NCI-H524 treated with DMSO at 0.1 percent for 48 hours (cell line): ENCODE results near the gene SIPA1L3.

ENCODE experiments used
- DNase-seq: peaks from one replicate; lab custom pipeline; 2025; lab: John Stamatoyannopoulos, UW

The SIPA1L3 gene

GRCh38 chr19:38193445-38193844 is 286.4 kb downstream of the SIPA1L3 start:
- no peak for DNase-seq

GRCh38 chr19:38194061-38194701 is 287.2 kb downstream of the SIPA1L3 start:
- peak; percentile 99 for DNase-seq

GRCh38 chr19:38195237-38195636 is 288.2 kb downstream of the SIPA1L3 start:
- DNase-seq, result no peak

- no peak for DNase-seq
These were observed 289.3 kb downstream of the SIPA1L3 start for GRCh38 chr19:38196245-38196837.

- no peak for DNase-seq
These were observed 290.1 kb downstream of the SIPA1L3 start for GRCh38 chr19:38196948-38197656.

GRCh38 chr19:38197937-38198704 is 291.1 kb downstream of the SIPA1L3 start:
- DNase-seq, result no peak

GRCh38 chr19:38199340-38199739 is 292.3 kb downstream of the SIPA1L3 start:
- no peak for DNase-seq

- DNase-seq, result no peak
These were observed 294.7 kb downstream of the SIPA1L3 start for GRCh38 chr19:38201731-38202130.

- DNase-seq, result no peak
These were observed 295.5 kb downstream of the SIPA1L3 start for GRCh38 chr19:38202504-38202903.

- DNase-seq, result no peak
These were observed 296.2 kb downstream of the SIPA1L3 start for GRCh38 chr19:38203197-38203596.

GRCh38 chr19:38204096-38204495 is 297.1 kb downstream of the SIPA1L3 start:
- no peak for DNase-seq

GRCh38 chr19:38204728-38205127 is 297.7 kb downstream of the SIPA1L3 start:
- DNase-seq, result no peak

GRCh38 chr19:38206006-38206745 is 299.2 kb downstream of the SIPA1L3 start:
- no peak for DNase-seq

- DNase-seq, result no peak
These were observed 299.9 kb downstream of the SIPA1L3 start for GRCh38 chr19:38206928-38207327.

- no peak for DNase-seq
These were observed 300.5 kb downstream of the SIPA1L3 start for GRCh38 chr19:38207543-38207942.

- DNase-seq, result no peak
These were observed 301.6 kb downstream of the SIPA1L3 start for GRCh38 chr19:38208571-38208970.

- no peak for DNase-seq
These were observed 302.1 kb downstream of the SIPA1L3 start for GRCh38 chr19:38209152-38209551.

- DNase-seq, result no peak
These were observed 302.9 kb downstream of the SIPA1L3 start for GRCh38 chr19:38209671-38210457.

- no peak for DNase-seq
These were observed 303.5 kb downstream of the SIPA1L3 start for GRCh38 chr19:38210458-38210987.

- no peak for DNase-seq
These were observed 304.2 kb downstream of the SIPA1L3 start for GRCh38 chr19:38211151-38211591.

- no peak for DNase-seq
These were observed 304.8 kb downstream of the SIPA1L3 start for GRCh38 chr19:38211766-38212165.
